ENCODE results near the gene MOK.

- TF ChIP-seq EZH2 (optimal IDR thresholded peaks at IDR 0.05; ENCODE audit: low read depth, low read length) (no peak), EZH2phosphoT487 (IDR thresholded peaks at IDR 0.05; ENCODE audit: low read length) (no peak)
- TF ChIP-seq, protein P1, sequence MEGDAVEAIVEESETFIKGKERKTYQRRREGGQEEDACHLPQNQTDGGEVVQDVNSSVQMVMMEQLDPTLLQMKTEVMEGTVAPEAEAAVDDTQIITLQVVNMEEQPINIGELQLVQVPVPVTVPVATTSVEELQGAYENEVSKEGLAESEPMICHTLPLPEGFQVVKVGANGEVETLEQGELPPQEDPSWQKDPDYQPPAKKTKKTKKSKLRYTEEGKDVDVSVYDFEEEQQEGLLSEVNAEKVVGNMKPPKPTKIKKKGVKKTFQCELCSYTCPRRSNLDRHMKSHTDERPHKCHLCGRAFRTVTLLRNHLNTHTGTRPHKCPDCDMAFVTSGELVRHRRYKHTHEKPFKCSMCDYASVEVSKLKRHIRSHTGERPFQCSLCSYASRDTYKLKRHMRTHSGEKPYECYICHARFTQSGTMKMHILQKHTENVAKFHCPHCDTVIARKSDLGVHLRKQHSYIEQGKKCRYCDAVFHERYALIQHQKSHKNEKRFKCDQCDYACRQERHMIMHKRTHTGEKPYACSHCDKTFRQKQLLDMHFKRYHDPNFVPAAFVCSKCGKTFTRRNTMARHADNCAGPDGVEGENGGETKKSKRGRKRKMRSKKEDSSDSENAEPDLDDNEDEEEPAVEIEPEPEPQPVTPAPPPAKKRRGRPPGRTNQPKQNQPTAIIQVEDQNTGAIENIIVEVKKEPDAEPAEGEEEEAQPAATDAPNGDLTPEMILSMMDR (IDR thresholded peaks at IDR 0.05; ENCODE audit: low read length): no peak
Observed at GRCh38 chr14:102280376-102280962, 24.5 kb downstream of the MOK start.

All from MM.1S (cell line).